Brain pericyte (primary cell): ENCODE measurements around the gene COL1A2.

ENCODE experiments used
- DNase-seq: peaks from one replicate; pipeline ENCODE4 v3.0.0-alpha.2; 2012; ENCODE audit warnings: low read depth, low spot score

COL1A2 gene

DNA sequence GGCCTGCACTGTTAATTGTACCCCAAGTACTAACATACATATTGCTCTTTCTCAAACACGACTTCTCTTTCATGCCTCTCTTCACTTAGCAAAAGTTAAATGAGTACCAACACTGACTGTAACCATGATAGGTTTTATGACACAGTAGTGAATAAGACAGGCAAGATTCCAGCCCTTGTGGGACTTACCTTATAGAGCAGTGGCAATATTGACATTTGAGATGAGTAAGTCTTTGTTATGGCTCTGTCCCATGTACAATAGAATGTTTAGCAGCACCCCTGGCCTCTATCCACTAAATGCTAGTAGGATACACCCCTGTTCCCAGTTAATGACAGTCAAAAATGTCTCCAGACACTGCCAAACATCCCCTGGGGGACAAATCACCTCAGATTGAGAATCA is 11.9 kb upstream of the COL1A2 start:
- DNase-seq = no peak

DNA sequence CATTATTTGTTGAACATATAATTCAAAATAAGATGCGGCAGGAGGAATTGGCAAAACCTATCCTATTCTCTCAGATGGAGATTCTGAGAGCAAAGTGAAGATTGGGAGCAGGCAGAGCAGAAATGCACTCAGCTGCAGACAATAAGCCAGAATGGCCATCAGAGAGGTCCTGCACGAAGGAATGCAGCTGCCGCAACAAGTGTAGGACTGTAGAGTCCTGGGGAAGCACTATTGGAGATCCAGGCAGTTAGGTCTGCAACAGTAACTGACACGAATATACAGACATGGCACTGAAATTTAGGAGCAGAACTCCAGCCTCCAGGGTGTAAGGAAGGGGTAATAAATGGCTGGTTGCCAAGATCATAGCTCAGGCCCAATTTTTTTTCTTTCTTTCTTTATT is 10.4 kb upstream of the COL1A2 start:
- no peak for DNase-seq

DNA sequence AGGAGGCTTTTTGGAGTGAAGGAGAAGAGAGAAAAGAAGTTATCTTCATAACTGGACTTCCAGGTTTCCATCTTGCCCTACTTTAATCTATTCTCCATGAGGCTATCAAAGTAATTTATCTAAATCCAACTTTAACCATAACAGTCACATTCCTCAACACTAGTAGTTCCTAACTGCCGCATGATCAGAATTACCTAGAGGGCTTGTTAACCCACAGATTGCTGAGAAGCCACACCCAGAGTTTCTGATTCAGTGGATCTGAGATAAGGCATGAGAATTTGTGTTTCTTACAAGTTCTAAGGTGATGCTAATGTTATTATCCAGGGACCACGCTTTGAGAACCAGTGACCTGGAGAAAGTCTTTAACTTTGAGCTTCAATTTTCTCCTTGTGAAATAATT is 8.3 kb upstream of the COL1A2 start:
- no peak for DNase-seq

DNA sequence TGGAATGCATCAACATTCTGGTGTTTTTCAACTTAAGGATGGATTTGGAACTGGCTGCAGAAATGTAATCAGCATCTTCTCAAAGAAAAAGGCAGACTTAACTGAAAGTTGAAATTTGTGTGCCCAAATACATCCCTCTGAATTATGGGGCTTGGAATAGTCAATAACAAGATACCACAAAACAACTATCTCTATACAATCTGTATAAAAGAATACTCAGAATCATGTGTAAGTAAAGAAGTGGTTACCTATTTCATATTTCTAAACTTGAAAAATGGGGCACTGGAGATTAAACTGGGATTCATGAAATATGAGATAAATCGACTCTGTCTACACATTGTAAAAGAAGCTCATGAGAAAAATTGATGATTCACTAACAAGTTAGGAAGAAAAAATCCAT is 6.2 kb upstream of the COL1A2 start:
- DNase-seq = no peak

DNA sequence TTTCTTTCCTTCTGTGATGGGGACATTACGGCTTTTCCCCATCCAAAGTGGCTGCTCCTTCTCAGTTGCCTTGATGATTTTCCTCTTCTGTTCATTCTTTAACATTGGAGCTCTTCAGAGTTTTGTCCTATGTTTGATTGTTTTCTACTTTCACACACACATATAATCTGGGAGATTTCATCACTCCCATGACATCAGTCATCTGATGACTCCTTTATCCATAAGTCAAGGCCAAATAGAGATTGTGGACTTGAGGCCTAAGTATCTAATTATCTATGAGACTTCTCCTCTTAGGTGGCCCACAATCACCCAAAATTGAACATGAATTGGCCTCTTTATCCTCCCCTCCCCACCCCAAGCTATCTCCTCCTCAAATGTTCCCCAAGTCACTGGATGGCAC is 5.3 kb upstream of the COL1A2 start:
- DNase-seq = no peak

DNA sequence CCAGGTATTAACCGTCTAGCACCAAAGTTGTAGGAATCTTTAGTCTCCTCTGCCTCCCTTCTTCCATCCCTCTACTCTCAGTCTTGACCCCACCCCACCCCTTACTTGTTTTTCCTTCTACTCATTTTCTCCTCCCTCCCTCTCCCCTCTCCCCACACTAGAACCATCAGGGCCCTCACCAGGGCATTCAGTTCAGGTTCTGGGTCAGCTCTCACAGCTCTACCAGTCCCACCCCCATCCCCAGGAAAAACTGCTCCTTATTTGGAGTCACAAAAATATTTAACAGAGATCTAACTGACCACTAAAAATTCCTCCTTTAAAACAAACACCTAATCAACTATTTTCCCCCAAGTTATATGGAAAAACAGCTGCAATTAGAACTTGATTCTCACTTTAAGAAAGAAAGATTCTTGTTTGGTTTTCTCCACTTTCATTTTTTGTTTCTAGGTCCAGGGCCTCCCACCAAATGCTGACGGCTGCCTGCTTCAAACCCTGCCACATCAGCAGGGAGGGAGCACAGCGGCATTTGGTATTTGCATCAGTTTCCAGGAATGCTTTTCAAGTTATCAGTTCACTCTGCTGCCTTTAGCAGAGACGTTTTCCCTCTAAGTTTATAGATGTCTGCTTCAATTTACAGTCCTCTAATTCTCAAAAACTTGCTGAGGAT is 2.8 kb upstream of the COL1A2 start:
- no peak for DNase-seq

DNA sequence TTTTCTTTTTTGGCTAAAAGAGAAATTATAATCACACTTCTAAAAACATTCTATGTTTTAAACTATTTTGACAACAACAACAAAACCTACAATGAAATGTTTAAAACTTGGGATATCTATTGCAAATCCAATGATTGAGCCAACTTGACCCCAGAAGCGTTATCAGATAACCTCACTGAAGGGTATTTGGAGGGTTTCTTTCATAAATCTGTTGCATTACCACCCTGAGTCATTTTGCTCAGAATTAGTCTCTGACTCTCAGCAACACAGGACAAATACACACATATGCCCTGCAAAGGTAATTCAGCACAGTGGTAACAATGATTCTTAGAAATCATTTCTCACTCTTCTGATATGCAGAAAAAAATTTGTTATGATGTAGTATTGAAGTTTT is 2.3 kb upstream of the COL1A2 start:
- no peak for DNase-seq

DNA sequence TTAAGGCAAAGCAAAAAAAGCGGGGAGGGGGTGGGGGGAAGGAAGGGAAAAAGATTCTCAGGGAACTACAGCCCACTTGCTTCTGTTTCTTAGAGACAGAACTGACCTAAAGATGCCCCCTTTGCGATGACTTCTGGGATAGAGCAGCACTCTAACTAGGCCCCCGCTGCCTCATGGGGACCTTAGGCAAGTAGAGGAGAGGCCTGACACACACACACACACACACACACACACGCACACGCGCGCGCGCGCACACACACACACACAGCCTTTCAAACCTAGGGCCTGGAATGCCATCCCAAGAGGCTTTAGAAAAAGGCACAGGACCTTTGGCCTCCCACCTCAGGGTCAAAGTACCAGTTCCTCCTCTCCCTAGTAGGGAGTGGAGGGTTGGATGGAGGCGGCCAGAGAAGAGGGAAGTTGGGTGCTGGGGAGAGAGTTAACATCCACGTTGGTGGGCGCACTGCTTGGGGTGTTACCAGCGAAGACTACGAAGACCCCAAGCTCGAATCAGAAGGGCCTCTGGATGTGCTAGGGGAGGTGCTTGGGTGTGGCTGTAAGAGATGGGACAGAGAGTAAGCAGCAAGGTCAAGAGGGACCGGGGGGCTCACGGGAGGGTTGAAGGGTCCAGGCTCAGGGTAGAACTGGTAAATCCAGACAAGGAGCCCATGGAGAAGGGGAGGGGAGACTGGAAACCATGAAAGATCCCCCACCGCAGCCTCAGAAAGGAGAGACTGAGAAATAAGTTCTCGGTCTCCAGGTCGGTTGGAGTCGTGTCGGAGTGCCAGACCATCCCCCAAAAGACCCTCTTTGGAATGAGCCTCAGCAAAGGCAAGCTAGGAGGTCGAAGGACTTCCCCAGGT is 1.2 kb upstream of the COL1A2 start:
- DNase-seq = no peak

DNA sequence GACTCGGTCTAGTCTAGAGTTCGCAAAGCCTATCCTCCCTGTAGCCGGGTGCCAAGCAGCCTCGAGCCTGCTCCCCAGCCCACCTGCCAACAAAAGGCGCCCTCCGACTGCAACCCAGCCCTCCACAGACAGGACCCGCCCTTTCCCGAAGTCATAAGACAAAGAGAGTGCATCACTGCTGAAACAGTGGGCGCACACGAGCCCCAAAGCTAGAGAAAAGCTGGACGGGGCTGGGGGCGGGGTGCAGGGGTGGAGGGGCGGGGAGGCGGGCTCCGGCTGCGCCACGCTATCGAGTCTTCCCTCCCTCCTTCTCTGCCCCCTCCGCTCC is 622 bp upstream of the COL1A2 start:
- DNase-seq = no peak

DNA sequence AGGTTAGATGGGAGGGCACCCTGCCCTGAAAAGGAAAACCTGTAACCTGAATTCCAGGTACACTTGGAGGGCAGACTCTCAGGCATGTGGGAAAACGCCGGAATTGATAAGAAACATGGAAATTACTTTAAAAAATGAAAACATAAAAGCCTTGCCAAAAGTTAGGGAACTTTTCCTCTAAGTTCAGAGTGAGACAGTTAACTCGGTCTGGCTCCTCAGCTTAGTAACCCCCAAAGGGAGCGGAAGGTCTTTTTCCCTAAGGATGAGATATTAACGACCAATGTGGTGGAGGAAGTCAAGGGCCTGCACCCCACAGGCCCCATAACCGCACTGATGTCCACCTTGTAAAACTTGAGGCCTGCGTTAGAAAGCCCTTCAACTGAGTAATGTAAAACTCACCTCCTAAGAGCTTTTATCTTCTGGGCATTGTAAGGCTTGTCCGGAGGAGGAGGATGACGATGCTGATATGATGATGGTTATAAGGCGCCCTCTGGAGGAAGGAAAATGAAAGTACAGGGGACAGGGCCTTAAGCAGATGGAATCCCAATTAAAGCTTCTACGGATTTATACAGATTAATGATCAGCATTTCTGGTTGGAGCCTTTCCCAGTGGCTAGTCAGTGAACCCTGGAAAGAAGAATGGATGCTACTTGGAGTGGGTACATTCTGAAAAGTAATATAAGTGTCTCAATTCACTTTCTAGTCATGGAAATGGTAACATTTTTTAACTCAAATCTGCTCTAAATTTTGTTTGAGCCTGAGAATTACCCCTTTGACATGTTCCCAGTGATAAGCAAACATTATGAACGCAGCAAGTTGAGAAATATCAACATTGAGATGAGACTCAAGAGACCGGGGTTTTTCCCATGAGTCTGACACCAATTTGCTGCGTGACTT is 694 bp downstream of the COL1A2 start:
- peak; percentile 61 for DNase-seq

DNA sequence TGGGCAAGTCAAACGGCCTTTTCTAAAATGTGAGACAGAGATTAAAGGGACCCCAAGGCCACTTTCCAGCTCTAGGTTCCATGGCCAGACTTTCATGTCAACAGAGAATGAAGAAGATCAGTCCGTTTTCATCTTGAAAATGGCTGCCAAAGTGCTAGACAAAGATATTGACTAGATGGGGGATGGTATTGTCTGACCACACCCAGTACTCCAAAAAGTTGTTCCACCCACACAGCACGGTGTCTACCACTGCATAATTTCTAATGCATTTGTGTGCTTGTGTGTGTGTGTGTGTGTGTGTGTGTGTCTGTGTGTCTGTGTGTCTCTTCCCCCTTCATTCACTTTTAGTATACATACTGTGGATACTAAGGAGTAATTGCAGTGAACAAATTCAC is 1.3 kb downstream of the COL1A2 start:
- no peak for DNase-seq

DNA sequence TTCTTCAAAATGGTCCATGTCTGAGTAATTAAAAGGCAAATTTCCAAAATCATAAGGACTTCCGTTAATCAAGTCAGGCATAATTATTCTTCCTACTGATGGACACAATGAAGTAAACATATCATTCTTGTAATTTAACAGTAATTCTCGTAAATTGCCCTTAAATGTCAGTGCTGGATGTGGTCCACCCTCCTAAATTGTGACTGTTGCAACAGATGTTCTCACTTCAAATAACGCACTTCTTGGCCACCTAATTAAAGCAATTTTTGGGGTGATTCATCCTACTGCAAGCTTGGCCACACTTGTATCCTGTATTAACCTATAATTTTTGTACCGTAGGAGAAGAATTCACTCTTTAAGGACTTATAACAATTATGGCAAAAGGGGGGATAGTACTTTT is 1.9 kb downstream of the COL1A2 start:
- no peak for DNase-seq

DNA sequence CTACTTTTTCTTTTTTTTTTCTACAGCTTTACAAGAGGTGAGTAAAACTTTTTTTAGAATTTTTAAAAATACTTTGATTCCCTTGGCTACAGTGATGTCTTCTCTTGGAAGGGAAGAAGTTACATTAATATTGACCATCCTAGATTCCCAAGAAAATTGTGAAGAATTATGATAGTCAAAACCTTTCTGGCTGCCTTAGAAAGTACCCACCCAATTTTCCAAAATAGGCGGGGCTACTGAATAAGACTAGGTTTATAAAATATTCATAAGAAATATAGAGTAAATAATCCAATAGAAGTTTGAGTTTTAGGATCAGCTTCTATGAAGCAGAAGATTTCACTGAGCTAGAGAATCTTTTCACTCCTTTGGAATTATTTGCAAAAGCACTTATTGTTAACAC is 3.0 kb downstream of the COL1A2 start:
- DNase-seq = no peak

DNA sequence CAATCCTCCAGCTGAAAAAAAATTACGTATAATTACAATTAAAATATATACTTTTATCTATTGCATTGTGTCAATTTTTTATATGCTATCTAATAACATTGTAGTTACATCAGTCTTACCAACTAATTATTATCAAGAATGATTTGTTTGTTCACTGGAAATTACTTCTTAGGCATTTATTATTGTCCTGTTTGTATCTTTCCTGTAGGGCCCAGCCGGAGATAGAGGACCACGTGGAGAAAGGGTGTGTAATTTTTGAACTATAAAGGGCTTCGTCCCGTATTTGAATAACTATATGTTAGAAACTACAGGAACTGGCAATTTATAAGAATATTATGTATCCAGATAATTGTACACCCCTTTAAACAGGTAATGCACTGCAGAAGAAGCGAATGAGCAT is 4.1 kb downstream of the COL1A2 start:
- no peak for DNase-seq

DNA sequence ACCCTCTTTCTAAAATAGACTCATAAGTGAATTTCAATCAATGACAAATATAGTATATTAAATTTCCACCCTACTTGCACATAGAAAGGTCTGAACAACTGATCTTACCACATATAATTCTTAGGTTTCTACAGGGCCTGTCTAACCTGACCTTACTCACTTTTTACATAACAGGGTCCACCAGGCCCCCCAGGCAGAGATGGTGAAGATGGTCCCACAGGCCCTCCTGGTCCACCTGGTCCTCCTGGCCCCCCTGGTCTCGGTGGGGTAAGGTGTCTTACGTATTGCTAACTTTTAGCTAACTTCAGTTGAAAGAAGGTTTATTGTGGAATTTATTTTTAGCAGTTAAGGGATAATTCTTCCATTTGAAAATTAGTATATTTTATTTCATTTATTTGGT is 5.3 kb downstream of the COL1A2 start:
- no peak for DNase-seq

DNA sequence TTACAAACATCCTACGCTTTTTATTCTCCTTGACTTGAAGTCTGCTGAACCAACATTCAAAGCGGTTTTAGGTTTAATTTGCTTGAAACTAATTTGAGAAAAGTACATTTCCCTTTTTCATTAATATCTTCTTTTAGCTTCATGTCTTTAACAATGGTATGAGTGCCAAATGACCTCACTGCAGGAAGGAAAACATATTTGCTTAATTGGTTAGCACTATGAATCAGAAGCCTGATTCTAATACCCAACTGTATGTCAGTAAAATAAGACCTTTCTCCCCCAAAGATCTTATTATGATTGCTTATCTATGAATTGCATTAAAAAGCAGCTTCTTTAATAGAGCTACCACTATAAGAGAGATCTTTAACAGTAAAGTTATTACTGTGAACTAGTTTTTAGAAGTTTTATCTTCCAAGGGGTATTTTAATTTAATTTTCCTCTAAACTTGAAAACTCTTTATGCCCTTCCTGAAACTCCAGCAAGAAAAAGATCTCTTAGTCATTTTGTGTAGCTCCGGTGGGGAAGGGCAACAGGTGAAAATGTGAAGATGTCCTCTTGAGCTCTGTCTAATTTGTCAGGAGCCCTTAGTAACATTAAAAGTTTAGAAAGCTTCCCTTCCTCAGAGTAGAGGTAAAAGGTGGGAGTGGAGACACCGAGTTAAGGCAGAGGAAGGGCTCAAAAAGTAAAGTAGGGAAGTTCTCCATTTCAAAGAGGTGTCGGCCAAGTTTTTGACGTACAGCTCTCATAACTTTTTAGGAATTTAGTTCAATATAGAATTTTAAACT is 6.1 kb downstream of the COL1A2 start:
- DNase-seq = no peak

DNA sequence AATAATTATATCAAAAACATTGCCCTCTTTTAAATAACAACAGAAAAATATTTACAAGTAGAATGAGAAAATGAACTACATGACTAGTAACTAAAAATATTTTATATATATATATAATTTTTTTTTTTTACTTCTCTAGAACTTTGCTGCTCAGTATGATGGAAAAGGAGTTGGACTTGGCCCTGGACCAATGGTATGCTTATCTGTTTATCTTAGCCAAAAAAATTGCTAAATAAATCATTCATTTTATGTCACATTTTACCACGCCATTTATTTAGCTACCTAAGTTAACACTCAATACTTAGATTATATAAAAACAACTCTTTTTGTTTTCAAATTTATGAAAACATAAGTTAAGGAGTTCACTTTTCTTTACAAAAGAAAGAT is 6.7 kb downstream of the COL1A2 start:
- no peak for DNase-seq

DNA sequence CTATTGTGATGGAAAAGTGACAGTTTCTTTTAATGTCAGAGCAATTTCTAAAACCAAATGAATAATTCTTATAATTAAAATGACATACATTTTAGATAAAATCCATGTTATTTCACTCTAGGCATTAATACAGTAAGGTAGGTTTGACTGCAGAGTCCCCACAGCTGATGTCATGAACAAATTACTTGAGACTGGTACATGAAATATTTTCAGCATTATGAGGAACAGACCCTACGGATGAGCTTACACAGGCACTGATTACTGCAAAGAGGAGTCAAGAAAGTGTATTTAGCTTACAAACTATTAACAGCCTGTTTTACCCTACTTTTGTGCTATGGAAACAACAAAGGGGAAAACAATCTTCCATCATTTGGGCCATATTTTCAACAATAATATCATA is 8.9 kb downstream of the COL1A2 start:
- no peak for DNase-seq

DNA sequence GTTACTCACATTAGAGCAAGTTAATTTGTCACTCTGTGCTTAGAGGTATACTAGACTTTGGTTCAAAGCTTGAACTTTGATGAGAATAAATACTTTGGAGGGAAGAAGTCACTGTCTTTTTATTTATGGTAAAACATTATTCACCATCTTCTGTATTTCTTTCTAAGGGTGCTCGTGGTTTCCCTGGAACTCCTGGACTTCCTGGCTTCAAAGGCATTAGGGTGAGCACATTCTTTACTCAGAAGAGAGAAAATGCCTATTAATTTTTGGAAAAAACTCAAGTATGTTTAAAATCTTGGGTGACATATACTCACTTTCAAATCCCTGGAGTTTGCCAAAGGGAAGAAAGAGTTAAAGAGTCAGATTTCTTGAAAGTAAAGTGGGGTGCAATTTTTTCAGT is 10.8 kb downstream of the COL1A2 start:
- no peak for DNase-seq

DNA sequence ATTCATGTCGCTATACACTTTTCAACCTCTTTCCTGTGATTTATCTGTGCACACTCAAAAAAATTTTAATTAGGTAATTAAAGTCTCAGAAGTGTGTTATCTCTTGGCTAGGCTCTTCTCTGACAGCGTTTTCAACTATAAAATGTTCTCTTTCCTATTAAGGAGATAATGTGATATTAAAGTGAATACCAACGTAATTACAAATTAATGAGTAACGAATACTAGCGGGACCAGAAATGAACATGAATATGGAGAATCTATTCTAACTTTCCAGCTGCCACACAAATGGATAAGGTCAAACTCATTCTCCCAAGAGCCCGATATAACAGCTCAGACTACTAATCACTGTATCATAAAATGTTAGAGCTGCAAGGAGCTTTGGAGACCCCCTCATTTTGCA is 12.0 kb downstream of the COL1A2 start:
- DNase-seq = no peak

DNA sequence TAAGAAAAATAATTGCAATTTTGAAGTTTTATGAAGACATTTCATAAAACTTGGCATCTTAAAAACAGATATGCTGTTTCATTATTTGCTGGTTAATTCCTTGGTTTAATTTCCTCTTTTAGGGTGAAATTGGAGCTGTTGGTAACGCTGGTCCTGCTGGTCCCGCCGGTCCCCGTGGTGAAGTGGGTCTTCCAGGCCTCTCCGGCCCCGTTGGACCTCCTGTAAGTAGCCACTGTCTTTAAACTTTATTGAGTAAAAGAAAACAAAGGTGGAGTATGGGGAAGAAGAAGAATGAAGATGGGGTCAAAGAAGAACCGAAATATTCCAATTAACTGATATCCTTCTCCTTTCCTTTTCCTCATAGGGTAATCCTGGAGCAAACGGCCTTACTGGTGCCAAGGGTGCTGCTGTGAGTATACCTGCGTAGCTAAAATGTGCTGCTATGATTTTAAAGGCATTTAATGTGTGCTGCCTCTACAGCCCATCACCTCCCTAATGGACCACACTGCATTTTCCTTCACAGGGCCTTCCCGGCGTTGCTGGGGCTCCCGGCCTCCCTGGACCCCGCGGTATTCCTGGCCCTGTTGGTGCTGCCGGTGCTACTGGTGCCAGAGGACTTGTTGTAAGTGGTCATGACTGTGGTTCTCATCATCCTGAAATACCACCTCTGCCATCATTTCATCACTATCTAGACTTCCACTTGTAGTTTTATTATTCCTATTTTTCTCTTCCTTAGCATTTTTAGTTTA is 14.7 kb downstream of the COL1A2 start:
- no peak for DNase-seq
